Activated CD4-positive, alpha-beta T cell treated with anti-CD3 and anti-CD28 coated beads for 36 hours (primary cell): ENCODE data around the gene C22orf39. TPM values are rescaled to one million over a fixed set of nuclear protein-coding genes. Genes with fewer than 3 reads are reported as not detected.
"Not testable (repeated sequence)": the region's sequence is repeated elsewhere in the genome, so short reads cannot be mapped to it uniquely, and the experiment has no call there.

Source experiments
- ATAC-seq: fragments of 200-7000 bp; cut with Tn5 transposase; one replicate; pipeline ENCODE4 v1.10.0; 2021; ENCODE audit warnings: mild to moderate bottlenecking, moderate library complexity
- CTCF ChIA-PET: fragments of 350-600 bp; sonication (Branson Sonifier 250); formaldehyde crosslinking; loops from one replicate; lab custom pipeline; 2021; ENCODE audit warnings: antibody characterized with exemption; lab: Charles Lee
- POLR2A ChIA-PET: fragments of 350-600 bp; sonication (Branson Sonifier 250); formaldehyde crosslinking; loops from one replicate; lab custom pipeline; 2021; ENCODE audit warnings: antibody characterized with exemption, inconsistent platforms; lab: Charles Lee
- DNase-seq: peaks from one replicate; pipeline ENCODE4 v3.0.0-alpha.2; 2020
- H3K27ac Mint-ChIP-seq: one replicate; pipeline ENCODE4 v1.8.0; 2021; ENCODE audit warnings: mixed read lengths
- H3K27me3 Mint-ChIP-seq: one replicate; pipeline ENCODE4 v1.8.0; 2021; ENCODE audit warnings: mixed read lengths
- H3K36me3 Mint-ChIP-seq: one replicate; pipeline ENCODE4 v1.8.0; 2021; ENCODE audit warnings: low read depth, mixed read lengths
- H3K4me1 Mint-ChIP-seq: one replicate; pipeline ENCODE4 v1.8.0; 2021; ENCODE audit warnings: mixed read lengths
- H3K4me3 Mint-ChIP-seq: one replicate; pipeline ENCODE4 v1.8.0; 2021; ENCODE audit warnings: mild to moderate bottlenecking, moderate library complexity, mixed read lengths
- H3K9me3 Mint-ChIP-seq: one replicate; pipeline ENCODE4 v1.8.0; 2021; ENCODE audit warnings: low read depth, mixed read lengths
- intact Hi-C, 2 experiments: fragments of 100-400 bp; cut with DNase I in 1 of 2; cut with micrococcal nuclease in 1 of 2; formaldehyde crosslinking; loops; one replicate each; pipeline versions ENCODE4 v1.14.2 to v1.15.1; 2022 to 2024; cut with DNase I, micrococcal nuclease
- total RNA-seq, 2 experiments: library from RNA; stranded (reverse); gene quantifications; one replicate each; pipeline ENCODE4 v1.2.3, GENCODE V29; 2021

Gene C22orf39
- total RNA-seq, 2 experiments from 2014 or later, result 21.9 to 22.2 TPM

DNA sequence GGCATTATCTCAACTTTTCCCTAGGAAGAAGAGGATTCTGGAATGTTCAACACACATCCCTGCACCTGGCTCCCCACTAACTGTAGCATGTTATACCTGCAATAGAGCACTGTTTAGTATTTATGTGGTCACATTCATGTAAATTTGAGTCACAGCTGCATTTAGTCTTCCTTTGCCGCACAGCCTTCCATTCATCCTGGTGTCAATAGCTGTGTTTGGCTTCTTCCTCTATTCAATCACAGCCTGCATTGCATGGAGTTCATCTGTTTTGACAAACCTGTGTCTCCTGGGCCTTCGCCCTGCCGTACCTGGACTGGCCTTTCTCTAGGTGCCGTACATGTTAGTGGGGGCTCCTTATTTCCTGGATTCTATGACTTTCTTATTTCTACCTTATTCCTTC lies 4.1 kb upstream of the C22orf39 start:
- H3K4me1 Mint-ChIP-seq, result peaks cover 26% of the 10 kb centered on the region
- POLR2A ChIA-PET, result interaction anchor here (0.7 kb wide), 1 partner anchor 334 kb away, joined by 8 read pairs; no protein-coding TSS in a partner anchor
- H3K27me3 Mint-ChIP-seq, result no peaks in the 10 kb centered on the region
- ATAC-seq (no peak), DNase-seq (no peak)
- CTCF ChIA-PET, result interaction anchor here (0.6 kb wide), 1 partner anchor 228 kb away, joined by 3 read pairs; no protein-coding TSS in a partner anchor
- no peak overlapping the region for H3K4me3 Mint-ChIP-seq
- H3K9me3 Mint-ChIP-seq, result no peaks in the 10 kb centered on the region
- intact Hi-C loops, result loop anchor here in 1 of 2 experiments (10.0 kb wide), 1 partner anchor 53 kb away; no protein-coding TSS in a partner anchor
- peak overlapping the region; percentile 65 for H3K27ac Mint-ChIP-seq
- peaks cover 52% of the 10 kb centered on the region for H3K36me3 Mint-ChIP-seq

DNA sequence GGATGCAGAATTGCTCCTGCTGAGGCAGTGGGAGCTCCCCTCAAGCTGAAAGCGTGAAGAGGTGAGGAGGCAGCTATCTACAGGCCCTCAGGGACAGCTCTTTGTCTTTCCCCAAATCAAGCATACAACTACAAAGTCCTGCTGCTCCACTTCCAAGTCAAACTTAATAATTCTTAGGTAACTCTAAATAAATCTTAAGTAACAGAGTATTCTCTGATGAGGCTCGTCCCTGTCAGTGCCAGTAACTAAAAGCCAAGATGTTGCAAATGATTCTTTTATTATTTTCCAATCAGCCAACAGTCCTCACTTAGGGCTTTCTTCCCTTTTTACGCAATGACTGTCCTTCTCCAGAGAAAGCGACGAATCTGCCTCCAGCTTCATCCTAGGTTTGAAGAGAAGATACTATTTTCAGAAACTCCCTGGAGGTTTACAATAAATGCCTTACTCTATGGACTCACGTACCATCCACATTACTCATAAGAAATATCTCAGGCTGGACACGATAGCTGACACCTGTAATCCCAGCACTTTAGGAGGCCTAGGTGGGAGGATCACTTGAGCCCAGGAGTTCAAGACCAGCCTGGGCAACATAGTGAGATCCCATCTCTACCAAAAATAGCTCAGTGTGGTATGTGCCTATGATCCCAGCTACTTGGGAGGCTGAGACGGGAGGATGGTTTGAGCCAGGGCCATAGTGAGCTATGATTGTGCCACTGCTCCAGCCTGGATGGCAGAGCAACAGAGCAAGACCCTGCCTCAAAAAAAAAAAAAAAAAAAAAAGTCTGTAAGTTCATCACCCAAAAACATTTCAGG lies 3.1 kb upstream of the C22orf39 start:
- Mint-ChIP-seq H3K9me3 (no peaks in the 10 kb centered on the region), H3K27me3 (no peaks in the 10 kb centered on the region), H3K4me3 (no peak overlapping the region), H3K4me1 (peaks cover 31% of the 10 kb centered on the region), H3K27ac (peak overlapping the region; percentile 72), H3K36me3 (peaks cover 49% of the 10 kb centered on the region)
- intact Hi-C loops, result loop anchor here in 1 of 2 experiments (10.0 kb wide), 1 partner anchor 54 kb away; no protein-coding TSS in a partner anchor
- CTCF ChIA-PET, result no interaction called here
- no peak for ATAC-seq
- POLR2A ChIA-PET, result interaction anchor here (0.6 kb wide), 1 partner anchor 17 kb away, joined by 3 read pairs; no protein-coding TSS in a partner anchor
- DNase-seq, result no peak

DNA sequence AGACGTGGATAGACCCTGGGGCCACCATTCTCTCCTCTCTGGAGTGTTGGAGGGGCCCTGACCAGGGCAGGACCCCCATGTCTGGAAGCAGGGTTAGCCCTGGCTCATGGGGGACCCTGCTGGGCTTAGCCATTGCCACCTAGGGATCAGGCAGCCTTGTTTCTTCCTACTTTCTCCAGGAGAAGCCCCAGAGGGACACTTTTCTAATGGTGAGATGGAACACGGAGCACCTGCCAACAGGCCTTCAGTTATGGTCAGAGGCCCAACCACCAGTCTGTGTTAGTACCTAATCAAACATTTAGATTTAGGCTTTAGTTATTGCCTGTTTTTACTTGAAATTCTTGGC lies 1.9 kb upstream of the C22orf39 start:
- Mint-ChIP-seq H3K4me3 (no peak overlapping the region), H3K27ac (peak overlapping the region; percentile 86)
- intact Hi-C loops, result loop anchor here in 1 of 2 experiments (5.0 kb wide), 1 partner anchor 272 kb away; the partner anchor contains the start of gene SLC25A1

DNA sequence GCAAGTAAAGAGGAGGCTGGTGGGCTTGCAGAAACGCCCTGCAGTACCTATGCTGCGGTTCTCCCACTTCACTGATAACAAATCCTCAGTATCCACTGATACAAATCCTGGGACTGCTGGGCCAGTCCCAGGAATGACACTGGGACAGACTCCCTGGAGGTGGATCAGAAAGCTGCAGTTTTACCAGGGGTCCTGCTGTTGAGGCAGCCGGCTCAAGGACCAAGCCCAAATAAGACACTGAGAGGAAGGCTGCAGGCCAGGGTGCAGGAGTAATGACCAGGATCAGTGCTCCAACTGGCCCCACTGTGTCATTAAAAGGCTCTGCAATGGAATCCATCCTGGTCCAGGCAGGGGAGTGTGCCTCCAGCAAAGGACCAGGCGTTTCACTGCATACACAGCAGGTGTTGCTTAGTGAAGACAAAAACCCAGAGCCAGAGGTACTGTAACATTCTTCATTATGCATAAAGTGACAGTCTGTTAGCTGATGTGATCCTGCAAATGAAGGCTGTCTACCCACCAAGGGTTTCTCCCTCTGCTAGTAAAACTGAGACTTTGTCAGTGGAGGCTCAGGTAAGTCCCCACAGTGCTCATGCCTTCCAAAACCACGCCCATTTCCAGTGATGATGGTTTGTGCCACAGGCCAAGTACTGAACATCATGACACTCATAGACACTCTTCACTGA lies 1.4 kb upstream of the C22orf39 start:
- H3K9me3 Mint-ChIP-seq, result no peaks in the 10 kb centered on the region
- intact Hi-C loops, result loop anchor here in 1 of 2 experiments (5.0 kb wide), 1 partner anchor 272 kb away; the partner anchor contains the start of gene SLC25A1
- peak; percentile 82 for ATAC-seq
- POLR2A ChIA-PET, result interaction anchor here (0.6 to 1.0 kb wide), 2 partner anchors 12 to 49 kb away, joined by 3 to 5 read pairs; no protein-coding TSS in a partner anchor
- CTCF ChIA-PET, result no interaction called here
- peaks cover 40% of the 10 kb centered on the region for H3K36me3 Mint-ChIP-seq
- no peaks in the 10 kb centered on the region for H3K27me3 Mint-ChIP-seq
- H3K4me1 Mint-ChIP-seq, result peaks cover 36% of the 10 kb centered on the region
- peak overlapping the region; percentile 86 for H3K27ac Mint-ChIP-seq
- peak; percentile 86 for DNase-seq
- H3K4me3 Mint-ChIP-seq, result peak overlapping the region; percentile 87

More for the DNA sequence above, 1.9 kb upstream of the C22orf39 start:
- POLR2A ChIA-PET, result interaction anchor here (1.0 kb wide), 1 partner anchor 13 kb away, joined by 5 read pairs; no protein-coding TSS in a partner anchor
- ATAC-seq (no peak), DNase-seq (no peak)
- peaks cover 37% of the 10 kb centered on the region for H3K4me1 Mint-ChIP-seq
- peaks cover 45% of the 10 kb centered on the region for H3K36me3 Mint-ChIP-seq
- no peaks in the 10 kb centered on the region for H3K27me3 Mint-ChIP-seq
- no peaks in the 10 kb centered on the region for H3K9me3 Mint-ChIP-seq
- CTCF ChIA-PET, result no interaction called here

DNA sequence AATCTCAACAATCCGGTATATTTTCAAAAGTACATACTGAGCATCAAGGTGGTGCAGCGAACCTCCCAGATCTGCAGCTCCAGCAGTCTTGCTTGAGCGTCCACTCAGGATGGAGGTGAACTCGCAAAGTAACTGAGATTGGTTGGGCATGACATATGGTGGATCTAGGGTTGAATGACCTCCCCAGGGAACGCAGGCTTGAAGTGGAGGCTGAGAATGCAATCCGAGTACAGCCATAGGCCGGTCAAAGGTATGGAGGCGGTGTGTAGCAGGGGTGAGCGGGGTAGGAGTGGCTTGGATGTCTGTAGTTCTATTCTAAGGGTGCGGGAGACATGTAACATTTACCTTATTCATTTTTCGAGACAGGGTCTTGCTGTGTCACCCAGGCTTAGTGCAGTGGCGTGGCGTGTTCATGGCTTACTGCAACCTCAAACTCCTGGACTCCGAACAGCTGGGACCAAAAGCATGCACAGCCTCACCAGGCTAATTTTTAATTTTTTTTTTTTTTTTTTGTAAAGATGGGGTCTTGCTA lies 631 bp upstream of the C22orf39 start:
- POLR2A ChIA-PET, result interaction anchor here (0.6 to 1.3 kb wide), 3 partner anchors 20 to 270 kb away, joined by 3 to 4 read pairs (median 3); no protein-coding TSS in a partner anchor
- H3K27ac Mint-ChIP-seq, result peak overlapping the region; percentile 98
- CTCF ChIA-PET, result interaction anchor here (0.6 to 1.2 kb wide), 3 partner anchors 17 to 294 kb away, joined by 3 read pairs; no protein-coding TSS in a partner anchor
- ATAC-seq, result peak; percentile 13
- H3K4me1 Mint-ChIP-seq, result peaks cover 36% of the 10 kb centered on the region
- H3K9me3 Mint-ChIP-seq, result no peaks in the 10 kb centered on the region
- H3K27me3 Mint-ChIP-seq, result no peaks in the 10 kb centered on the region
- intact Hi-C loops, result loop anchor here in 1 of 2 experiments (5.0 kb wide), 1 partner anchor 271 kb away; the partner anchor contains the start of gene SLC25A1
- peak overlapping the region; percentile 87 for H3K4me3 Mint-ChIP-seq
- peak; percentile 49 for DNase-seq
- H3K36me3 Mint-ChIP-seq, result peaks cover 38% of the 10 kb centered on the region

DNA sequence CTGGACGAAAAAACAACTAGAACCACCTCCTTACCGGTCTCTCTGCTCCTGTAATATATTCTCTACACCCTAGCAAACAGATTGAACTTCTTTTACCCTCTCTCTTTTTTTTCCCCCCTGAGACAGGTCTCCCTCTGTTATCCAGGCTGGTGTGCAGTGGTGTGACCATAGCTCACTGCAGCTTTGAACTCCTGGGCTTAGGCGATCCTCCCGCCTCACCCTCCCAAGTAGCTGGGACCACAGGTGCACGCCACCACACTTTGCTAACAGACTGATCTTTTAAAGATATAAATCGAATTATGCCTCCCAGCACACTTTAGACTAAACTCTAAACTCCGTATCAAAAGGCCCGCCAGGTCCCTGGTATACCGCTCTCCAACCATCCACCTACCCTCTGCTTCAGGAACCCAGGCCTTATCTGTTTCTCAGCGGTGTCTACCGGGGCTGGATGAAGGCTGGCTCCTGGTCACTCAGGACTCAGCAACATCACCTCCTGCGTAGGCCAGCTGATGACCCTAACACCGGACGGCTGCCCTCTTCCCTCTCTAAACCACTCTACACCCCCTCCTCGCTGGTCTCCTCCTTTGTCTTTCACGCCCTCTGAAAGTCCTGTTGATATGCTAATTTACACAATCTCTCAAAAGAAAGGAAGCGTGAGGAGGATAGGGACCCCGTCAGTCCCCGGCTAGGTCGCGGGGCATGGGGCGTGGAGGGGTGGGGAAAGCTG lies 745 bp downstream of the C22orf39 start:
- peaks cover 30% of the 10 kb centered on the region for H3K36me3 Mint-ChIP-seq
- H3K4me3 Mint-ChIP-seq, result peak overlapping the region; percentile 87
- no peaks in the 10 kb centered on the region for H3K27me3 Mint-ChIP-seq
- H3K27ac Mint-ChIP-seq, result peak overlapping the region; percentile 94
- ATAC-seq (no peak), DNase-seq (no peak)
- intact Hi-C loops, result loop anchor here (1.0 to 5.0 kb wide), 7 partner anchors 14 to 324 kb away; partner anchors contain the start of genes CDC45 (in 2 of the 2), ESS2 (in 2 of the 2), MRPL40 (in 2 of the 2) and SLC25A1 (in 2 of the 2)
- H3K4me1 Mint-ChIP-seq, result peaks cover 36% of the 10 kb centered on the region
- CTCF ChIA-PET, result interaction anchor here (0.7 to 1.7 kb wide), 4 partner anchors 10 to 24 kb away, joined by 3 to 6 read pairs (median 4); no protein-coding TSS in a partner anchor
- no peaks in the 10 kb centered on the region for H3K9me3 Mint-ChIP-seq
- POLR2A ChIA-PET, result interaction anchor here (1.3 to 1.7 kb wide), 2 partner anchors 15 to 21 kb away, joined by 3 to 5 read pairs; partner anchors contain the start of gene HIRA

DNA sequence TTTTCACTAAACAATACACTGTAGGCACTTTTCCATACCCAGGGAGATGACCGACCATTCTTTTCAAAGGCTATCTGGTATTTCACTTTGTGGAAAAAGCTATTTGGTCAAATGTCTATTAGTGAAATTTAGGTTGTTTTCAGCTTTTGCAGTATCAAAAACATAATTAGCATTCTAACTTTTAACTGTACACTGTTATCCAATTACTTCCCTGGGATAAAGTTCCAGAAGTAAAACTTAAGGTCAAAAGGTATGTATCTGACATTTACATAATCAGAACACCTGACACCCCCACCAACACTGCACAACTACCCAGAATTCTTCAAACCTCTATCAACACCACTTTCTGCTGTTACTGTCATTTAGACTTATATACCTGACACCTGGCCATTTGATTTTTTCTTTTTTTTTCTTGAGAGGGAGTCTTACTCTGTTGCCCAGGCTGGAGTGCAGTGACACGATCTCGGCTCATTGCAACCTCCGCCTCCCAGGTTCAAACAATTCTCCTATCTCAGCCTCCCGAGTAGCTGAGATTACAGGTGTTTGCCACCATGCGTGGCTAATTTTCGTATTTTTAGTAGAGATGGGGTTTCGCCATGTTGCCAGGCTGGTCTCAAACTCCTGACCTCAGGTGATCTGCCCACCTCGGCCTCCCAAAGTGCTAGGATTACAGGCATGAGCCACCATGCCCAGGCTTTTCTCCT lies 2.1 kb downstream of the C22orf39 start:
- not testable (repeated sequence) for H3K27me3 Mint-ChIP-seq, H3K27ac Mint-ChIP-seq, H3K9me3 Mint-ChIP-seq, DNase-seq, ATAC-seq
- CTCF ChIA-PET, result interaction anchor here (0.7 to 1.7 kb wide), 4 partner anchors 9 to 184 kb away, joined by 3 to 6 read pairs (median 3); no protein-coding TSS in a partner anchor
- intact Hi-C loops, result loop anchor here in 1 of 2 experiments (5.0 kb wide), 1 partner anchor 268 kb away; the partner anchor contains the start of gene SLC25A1
- POLR2A ChIA-PET, result interaction anchor here (0.7 to 1.8 kb wide), 3 partner anchors 10 to 30 kb away, joined by 3 to 7 read pairs (median 3); partner anchors contain the start of gene HIRA
- Mint-ChIP-seq H3K4me1 (peaks cover 36% of the 10 kb centered on the region), H3K4me3 (peak overlapping the region; percentile 6), H3K36me3 (peaks cover 25% of the 10 kb centered on the region)

DNA sequence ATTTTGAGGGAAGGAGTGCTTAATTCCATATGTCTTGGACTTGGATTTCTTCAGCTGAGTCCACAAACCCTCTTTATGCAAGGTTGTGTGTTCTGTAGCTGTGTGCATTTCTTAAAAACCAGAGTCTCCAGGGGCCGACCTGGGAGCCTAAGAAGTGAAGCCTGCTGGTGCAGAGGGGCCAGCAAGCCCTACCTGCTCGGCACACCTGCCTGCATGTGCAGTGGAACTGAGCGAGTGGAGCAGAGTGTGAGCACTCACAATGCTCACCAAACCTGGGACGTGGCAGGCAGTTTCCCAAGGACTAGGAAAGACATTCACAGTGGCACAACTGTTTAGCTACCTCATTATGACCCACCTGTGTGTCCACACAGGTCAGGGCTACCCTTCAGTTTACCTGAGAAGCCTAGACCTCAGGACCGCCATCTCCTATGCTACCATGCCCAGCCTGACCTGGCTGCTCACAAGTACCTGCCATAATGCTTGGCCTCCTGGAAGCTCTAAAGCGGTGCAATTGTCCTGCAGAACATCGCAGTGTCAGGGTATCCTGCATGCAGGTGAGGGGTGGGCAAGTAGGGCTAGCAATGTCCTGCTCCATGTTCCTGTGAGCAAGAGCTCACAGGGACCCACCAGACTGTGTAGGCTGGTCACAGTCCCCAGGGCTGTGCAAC lies 3.8 kb downstream of the C22orf39 start:
- DNase-seq (no peak), ATAC-seq (no peak)
- H3K4me3 Mint-ChIP-seq, result no peak overlapping the region
- POLR2A ChIA-PET, result interaction anchor here (0.5 to 1.8 kb wide), 2 partner anchors 10 to 12 kb away, joined by 7 to 8 read pairs; partner anchors contain the start of gene HIRA
- H3K4me1 Mint-ChIP-seq, result peaks cover 27% of the 10 kb centered on the region
- intact Hi-C loops, result no loop called here
- no peaks in the 10 kb centered on the region for H3K9me3 Mint-ChIP-seq
- peaks cover 25% of the 10 kb centered on the region for H3K36me3 Mint-ChIP-seq
- no peaks in the 10 kb centered on the region for H3K27me3 Mint-ChIP-seq
- no peak overlapping the region for H3K27ac Mint-ChIP-seq
- CTCF ChIA-PET, result interaction anchor here (0.6 kb wide), 1 partner anchor 128 kb away, joined by 3 read pairs; no protein-coding TSS in a partner anchor

DNA sequence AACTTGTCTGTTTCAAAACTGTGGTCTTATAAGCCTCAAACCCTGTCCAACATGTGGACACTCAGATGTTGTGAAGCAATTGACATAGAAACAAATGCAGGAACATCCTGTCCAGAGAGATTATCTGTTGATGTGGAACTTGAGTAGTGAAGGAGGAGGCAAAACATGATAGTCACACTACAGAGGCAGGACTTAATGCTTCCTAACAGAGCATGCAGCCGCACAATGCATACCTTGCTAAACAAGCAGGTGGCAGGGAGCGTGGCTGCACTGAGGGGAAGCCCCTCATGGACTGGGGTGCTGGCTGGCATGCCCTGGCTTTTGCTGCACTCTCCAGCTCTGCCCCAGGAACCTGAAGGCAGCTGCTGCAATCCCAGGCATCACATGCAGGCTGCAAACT lies 5.3 kb downstream of the C22orf39 start:
- peaks cover 20% of the 10 kb centered on the region for H3K4me1 Mint-ChIP-seq
- no peak overlapping the region for H3K27ac Mint-ChIP-seq
- H3K27me3 Mint-ChIP-seq, result no peaks in the 10 kb centered on the region
- ATAC-seq (no peak), DNase-seq (no peak)
- CTCF ChIA-PET, result interaction anchor here (0.8 to 1.3 kb wide), 2 partner anchors 8 to 11 kb away, joined by 3 to 4 read pairs; no protein-coding TSS in a partner anchor
- intact Hi-C loops, result no loop called here
- no peaks in the 10 kb centered on the region for H3K9me3 Mint-ChIP-seq
- peaks cover 28% of the 10 kb centered on the region for H3K36me3 Mint-ChIP-seq
- no peak overlapping the region for H3K4me3 Mint-ChIP-seq
- POLR2A ChIA-PET, result no interaction called here
